Measurements from ENCODE around the gene C15orf39.

The C15orf39 gene

GRCh38 chr15:75172284-75172820 lies 29.3 kb upstream of the C15orf39 start:
- DNase-seq (ENCODE audit: low read depth in 3 of 3) = no peak

DNA sequence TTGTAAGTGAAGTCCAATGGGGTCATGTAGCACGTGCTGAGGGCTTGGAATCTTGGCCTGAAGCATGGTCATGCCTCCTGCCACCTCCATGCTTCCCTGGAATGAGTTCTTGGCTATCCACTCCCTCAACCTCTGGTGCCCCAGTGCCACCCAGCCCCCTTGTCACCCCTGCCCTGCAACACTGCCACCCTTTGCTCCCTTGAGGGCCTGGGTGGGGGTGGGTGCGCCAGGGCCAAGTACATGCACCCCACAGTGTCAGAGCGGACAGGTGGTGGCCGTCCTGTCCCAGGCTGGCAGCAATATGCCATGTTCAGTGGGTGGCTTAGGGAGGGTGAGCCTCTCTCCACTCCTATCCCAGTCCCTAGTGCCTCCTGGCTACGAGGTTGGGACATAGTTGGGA lies 27.6 kb upstream of the C15orf39 start:
- no peak for DNase-seq (ENCODE audit: low read depth in 3 of 3)

DNA sequence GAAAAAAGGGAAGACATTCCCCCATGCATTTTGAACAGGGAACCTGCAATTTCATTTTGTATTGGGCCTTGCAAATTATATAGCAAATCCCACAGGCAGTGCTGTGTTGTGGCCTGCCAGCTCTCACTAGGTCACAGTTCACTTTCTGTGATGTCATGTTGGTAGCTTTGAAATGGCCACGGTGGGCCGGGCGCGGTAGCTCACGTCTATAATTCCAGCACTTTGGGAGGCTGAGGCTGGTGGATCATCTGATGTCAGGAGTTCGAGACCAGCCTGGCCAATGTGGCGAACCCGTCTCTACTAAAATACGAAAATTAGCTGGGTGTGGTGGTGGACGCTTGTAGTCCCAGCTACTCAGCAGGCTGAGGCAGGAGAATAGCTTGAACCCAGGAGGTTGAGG lies 27.0 kb upstream of the C15orf39 start:
- no peak for DNase-seq (ENCODE audit: low read depth in 3 of 3)

- DNase-seq (ENCODE audit: low read depth in 3 of 3) = no peak
These were observed 25.3 kb upstream of the C15orf39 start for GRCh38 chr15:75176396-75176761.

DNA sequence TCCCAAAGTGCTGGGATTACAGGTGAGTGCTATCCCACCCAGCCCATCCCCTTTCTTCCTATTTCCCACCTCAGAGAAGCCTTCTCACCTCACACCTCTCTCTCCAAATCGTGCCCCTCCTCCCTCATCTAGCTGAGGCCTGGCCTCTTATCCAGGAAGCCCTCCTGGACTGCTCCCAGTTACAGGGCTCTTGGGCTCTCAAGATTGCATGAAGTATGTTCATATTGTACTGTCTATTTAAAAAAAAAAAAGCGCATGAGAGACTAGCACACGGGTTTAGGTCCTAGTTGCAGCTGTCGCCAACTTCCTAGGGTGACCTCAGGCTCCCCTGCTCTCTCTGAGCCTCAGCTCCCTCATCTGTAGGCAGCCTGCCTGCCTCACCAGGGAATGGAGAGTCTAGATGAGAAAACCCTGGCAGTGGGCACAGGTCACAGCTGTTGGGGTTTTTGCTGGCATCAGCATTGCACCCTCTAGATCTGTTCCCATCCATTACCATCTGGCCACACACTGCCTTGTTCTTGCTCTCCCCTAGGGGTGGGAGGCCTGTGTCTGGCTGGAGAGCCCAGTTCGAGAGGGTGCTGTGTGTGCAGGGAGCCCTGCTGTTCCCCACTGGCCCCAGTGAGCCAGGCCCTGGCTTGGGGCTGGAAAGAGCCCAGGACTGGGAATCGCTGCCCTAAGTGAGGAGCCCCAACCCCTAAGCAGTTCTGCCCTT lies 24.2 kb upstream of the C15orf39 start:
- DNase-seq (ENCODE audit: low read depth in 3 of 3) = no peak

- DNase-seq (ENCODE audit: low read depth in 3 of 3) = no peak
These were observed 23.3 kb upstream of the C15orf39 start for GRCh38 chr15:75178171-75178937.

GRCh38 chr15:75178938-75179745 lies 22.5 kb upstream of the C15orf39 start:
- no peak for DNase-seq (ENCODE audit: low read depth in 3 of 3)

DNA sequence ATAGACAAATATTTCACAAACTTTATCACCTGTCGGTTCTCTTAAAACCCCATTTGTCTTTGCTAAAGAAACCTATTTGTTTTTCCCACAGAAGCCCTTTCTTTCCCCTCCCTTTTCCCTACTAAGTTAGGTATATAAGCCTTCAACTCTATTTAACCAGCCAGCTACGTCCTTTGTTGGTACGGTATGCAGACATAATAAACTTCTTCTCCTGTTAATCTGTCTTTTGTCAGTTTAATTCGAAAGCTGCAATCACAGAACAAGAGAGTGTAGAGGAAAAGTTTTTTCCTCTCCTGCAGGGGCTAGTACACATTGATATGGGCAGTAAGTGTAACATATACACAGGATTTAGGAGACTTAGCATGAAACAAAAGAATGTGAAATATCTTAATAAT lies 21.9 kb upstream of the C15orf39 start:
- DNase-seq (ENCODE audit: low read depth in 3 of 3) = no peak

DNA sequence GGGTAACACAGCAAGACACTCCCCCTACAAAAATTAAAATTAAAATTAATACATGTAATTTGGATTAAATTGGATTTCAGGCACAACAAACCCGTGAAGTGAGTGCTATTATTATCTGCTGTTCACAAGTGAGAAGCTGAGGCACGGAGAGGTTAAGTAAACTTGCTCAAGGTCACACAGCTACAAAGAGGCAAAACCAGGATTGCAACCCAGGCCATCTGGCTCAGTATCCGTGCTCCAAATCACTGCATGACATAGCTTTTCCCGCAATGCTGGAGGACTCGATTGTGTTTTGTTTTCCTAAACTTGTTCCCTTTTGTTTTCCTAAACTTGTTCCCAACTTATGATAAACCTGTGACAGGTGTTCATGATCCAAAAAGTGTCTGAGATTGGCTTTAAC lies 19.9 kb upstream of the C15orf39 start:
- DNase-seq (ENCODE audit: low read depth in 3 of 3) = no peak

GRCh38 chr15:75182187-75183131 lies 19.2 kb upstream of the C15orf39 start:
- no peak for DNase-seq (ENCODE audit: low read depth in 3 of 3)

DNA sequence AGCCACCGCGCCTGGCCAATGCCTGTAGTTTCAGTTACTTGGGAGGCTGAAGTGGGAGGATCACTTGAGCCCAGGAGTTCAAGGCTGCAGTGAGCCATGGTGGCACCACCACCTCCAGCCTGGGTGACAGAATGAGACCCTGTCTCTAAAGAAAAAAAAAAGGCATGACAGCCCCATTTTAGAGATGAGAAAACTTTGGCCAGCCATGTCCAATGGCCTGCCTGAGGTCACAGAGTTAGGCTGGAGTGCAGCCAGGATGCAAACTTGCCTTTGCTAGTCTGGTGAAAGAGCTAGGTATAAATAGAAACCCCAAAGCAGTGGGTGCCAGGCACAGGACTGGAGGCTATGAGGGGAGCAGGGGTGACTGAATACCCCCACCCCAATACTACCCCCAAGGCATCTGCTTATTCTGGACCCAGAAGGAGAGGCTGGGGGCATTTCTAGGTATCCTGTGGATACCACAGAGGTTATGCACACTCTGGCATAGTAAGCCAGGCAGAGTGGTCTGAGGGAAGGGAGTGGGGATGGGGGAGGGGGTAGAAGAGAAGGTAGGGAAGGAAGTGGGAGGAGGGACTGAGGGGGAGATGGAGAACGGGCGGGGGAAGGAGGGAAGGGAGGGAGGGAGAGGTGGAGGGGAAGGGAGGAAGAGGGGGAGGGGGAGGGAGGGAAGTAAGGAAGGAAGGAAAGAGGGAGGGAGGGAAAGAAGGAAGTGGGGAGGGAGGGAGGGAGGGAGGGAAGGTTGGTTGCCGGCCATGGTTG lies 16.2 kb upstream of the C15orf39 start:
- DNase-seq (ENCODE audit: low read depth in 3 of 3) = no peak

DNA sequence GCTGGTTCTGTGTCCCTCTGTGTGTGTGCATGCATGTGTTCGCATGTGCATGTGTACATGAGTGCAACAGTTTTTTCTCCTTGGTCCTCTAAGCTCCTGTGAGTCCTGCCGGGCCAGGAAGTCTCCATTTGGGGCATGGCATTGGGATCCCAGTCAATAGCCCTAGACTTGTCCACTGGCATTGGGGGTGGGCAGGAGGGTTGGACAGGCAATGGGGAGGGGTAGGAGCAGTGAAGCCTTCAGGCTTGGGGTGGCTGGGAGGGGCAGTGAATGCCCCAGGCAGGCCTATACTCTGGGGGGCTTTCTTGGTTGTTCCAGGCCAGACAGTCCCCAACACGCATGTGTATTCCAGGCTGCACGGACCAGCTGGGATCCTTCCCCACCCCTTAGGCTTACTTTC lies 15.6 kb upstream of the C15orf39 start:
- DNase-seq (ENCODE audit: low read depth in 3 of 3) = no peak

- DNase-seq (ENCODE audit: low read depth in 3 of 3) = no peak
These were observed 13.2 kb upstream of the C15orf39 start for GRCh38 chr15:75188499-75188898.

DNA sequence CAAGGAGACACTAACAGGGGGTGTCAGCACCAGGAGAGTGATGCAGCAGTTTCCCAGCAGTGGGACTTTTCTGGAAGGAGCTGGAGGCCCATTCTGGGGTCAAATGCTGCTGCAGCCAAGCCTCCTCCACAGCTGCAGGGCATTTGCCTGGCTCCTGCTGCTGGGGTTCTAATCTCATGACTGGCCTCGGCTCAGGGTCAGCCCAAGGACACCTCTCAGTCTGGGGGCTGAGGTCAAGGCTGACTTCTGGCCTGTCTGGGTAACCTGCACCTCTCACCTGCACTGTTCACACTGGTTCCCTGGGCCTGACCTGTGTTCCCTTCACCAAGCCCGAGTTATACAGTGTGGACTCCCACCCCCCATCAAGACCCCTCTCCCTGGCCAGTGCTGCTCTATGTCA lies 10.4 kb upstream of the C15orf39 start:
- no peak for DNase-seq (ENCODE audit: low read depth in 3 of 3)

DNA sequence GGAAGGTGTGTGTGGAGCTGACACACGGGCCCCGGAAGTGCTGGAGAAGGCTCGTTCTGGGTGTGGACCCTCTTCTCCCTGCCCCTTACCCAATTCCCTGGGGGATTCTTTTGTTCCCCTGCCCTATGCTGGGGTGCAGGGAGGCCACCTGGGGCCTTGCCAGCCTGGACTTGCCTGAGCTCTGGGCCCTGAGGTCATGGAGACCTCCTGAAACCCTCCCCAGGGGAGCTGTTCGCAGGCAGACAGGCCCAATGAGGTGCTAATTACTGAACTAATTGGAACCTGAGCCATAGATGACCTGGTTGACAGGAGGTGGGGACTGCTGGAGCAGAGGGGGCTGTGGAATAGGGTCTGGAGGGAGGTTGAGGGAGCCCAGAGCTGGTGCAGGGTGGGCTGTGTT lies 9.4 kb upstream of the C15orf39 start:
- DNase-seq (ENCODE audit: low read depth in 3 of 3) = no peak

DNA sequence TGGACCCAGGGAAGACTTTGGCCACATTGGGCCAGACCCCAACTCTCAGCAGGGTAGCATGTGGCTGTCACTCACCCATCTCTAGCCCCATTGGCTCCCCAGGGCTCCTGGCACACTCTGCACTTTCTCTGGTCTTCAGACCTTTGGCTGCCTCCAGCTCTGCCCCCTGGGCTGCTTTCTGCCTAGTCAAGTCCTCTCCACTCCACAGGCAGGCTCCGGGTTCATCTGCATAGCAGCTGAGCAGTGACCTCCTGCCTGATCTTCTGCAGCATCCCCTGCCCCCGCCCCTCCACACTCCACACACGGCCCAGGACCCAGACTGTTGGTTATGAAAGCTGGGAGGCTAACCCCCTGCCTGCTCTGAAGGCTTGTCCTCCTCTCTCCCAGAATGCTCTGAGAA lies 8.4 kb upstream of the C15orf39 start:
- DNase-seq (ENCODE audit: low read depth in 3 of 3) = no peak

GRCh38 chr15:75193976-75194375 lies 7.7 kb upstream of the C15orf39 start:
- no peak for DNase-seq (ENCODE audit: low read depth in 3 of 3)

- no peak for DNase-seq (ENCODE audit: low read depth in 3 of 3)
These were observed 7.3 kb upstream of the C15orf39 start for GRCh38 chr15:75194397-75194796.

DNA sequence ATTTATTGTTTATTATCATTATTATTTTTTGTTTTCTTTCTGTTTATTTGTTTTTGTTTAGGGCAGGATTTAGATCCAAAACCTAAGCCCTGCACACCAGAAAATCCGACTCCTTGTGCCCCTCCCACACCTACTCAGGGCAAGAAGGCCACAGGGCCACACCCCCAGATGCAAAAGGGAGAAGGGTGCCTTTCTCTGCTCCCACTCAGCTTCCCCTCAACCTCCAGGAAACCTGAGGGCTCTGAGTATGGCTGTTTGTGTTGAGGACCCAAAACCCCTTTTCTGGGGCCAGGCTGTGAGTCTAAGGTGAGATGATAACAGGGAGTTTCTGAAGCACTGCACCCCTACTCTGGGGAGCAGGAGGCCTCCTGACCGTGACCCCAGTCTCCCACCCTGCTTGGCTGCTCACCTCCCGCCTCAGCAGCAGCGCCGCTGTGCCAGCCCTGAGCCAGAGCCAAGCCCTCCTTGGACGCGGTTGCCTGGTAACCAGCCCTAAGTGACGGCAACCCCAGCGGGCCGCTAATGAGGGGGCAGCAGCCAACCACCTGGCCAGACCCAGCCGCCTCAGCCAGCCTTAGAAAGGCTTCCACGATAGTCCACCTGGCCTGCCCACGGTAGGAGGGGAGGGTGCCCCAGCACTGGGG lies 6.4 kb upstream of the C15orf39 start:
- DNase-seq (ENCODE audit: low read depth in 3 of 3) = no peak

- DNase-seq (ENCODE audit: low read depth in 3 of 3) = no peak
These were observed 5.9 kb upstream of the C15orf39 start for GRCh38 chr15:75195766-75196241.
